HepG2 (cell line): ENCODE measurements around the gene PIEZO1. TPM values are rescaled to one million over a fixed set of nuclear protein-coding genes. Genes with fewer than 3 reads are reported as not detected.

ENCODE experiments used
- FLYWCH1 ChIP-seq: sonication (generic); formaldehyde crosslinking; IDR thresholded peaks from 2 replicates; pipeline ENCODE4 v1.8.1; 2023; ENCODE audit warnings: mild to moderate bottlenecking, missing genetic modification reagents
- FOXK1 ChIP-seq: sonication (generic); formaldehyde crosslinking; IDR thresholded peaks from 2 replicates; pipeline ENCODE4 v1.4.0; 2020; ENCODE audit warnings: low read depth, missing genetic modification reagents, borderline replicate concordance
- MED1 ChIP-seq: sonication (generic); formaldehyde crosslinking; IDR thresholded peaks from 2 replicates; pipeline ENCODE4 v1.4.0; 2020; ENCODE audit warnings: missing genetic modification reagents
- MED13 ChIP-seq: sonication (generic); formaldehyde crosslinking; IDR thresholded peaks from 2 replicates; pipeline ENCODE4 v1.5.0; 2020; ENCODE audit warnings: missing genetic modification reagents
- MTA1 ChIP-seq: sonication (generic); formaldehyde crosslinking; IDR thresholded peaks from 2 replicates; pipeline ENCODE4 v1.4.0; 2020; ENCODE audit warnings: missing genetic modification reagents, mild to moderate bottlenecking, borderline replicate concordance
- PCBP2 ChIP-seq: fragments of 200-400 bp; formaldehyde crosslinking; optimal IDR thresholded peaks from 2 replicates; pipeline ENCODE3; 2018; ENCODE audit warnings: low read length, low read depth; ENCODE audit not compliant: poor library complexity, severe bottlenecking
- RAD51 ChIP-seq: fragments of 450-650 bp; IDR thresholded peaks from 2 replicates; pipeline ENCODE4 v1.6.1; 2016; ENCODE audit warnings: borderline replicate concordance
- SIN3A ChIP-seq: IDR thresholded peaks from 2 replicates; pipeline ENCODE4 v1.6.1; 2011; ENCODE audit warnings: low read depth, mild to moderate bottlenecking, control low read depth, low read length, borderline replicate concordance
- TEAD3 ChIP-seq: optimal IDR thresholded peaks from 2 replicates; pipeline ENCODE3; 2016; ENCODE audit warnings: borderline replicate concordance
- U2AF2 ChIP-seq: fragments of 200-400 bp; formaldehyde crosslinking; IDR thresholded peaks from 2 replicates; pipeline ENCODE4 v1.6.1; 2017; ENCODE audit warnings: low read depth, mild to moderate bottlenecking, low read length
- ZNF296 ChIP-seq: sonication (generic); formaldehyde crosslinking; conservative IDR thresholded peaks from 2 replicates; pipeline ENCODE4 v1.5.0; 2020; ENCODE audit warnings: mild to moderate bottlenecking, missing genetic modification reagents
- ZNF33A ChIP-seq: sonication (generic); formaldehyde crosslinking; IDR thresholded peaks from 2 replicates; pipeline ENCODE4 v1.5.1; 2020; ENCODE audit warnings: missing genetic modification reagents, mild to moderate bottlenecking, moderate library complexity, borderline replicate concordance
- ZNF720 ChIP-seq: sonication (generic); formaldehyde crosslinking; IDR thresholded peaks from 2 replicates; pipeline ENCODE4 v1.4.0; 2020; ENCODE audit warnings: missing genetic modification reagents
- ZNF747 ChIP-seq: sonication (generic); formaldehyde crosslinking; IDR thresholded peaks from 2 replicates; pipeline ENCODE4 v1.8.1; 2023; ENCODE audit warnings: missing genetic modification reagents, mild to moderate bottlenecking, borderline replicate concordance
- ZSCAN21 ChIP-seq: sonication (generic); formaldehyde crosslinking; IDR thresholded peaks from 2 replicates; pipeline ENCODE4 v1.8.0; 2022; ENCODE audit warnings: mild to moderate bottlenecking, missing genetic modification reagents, moderate library complexity, borderline replicate concordance
- polyA plus RNA-seq, 8 experiments: library from polyadenylated mRNA; depleted of rRNA in 3 of 8; stranded (reverse) in 7 of 8; unstranded in 1 of 8; fragments of >200 nt; fragmentation: Illumina TruSeq in 4 of 8; extraction: Trizol in 4 of 8; gene quantifications; 2 replicates each; pipeline versions ENCODE4 v1.2.1 to v1.2.3, GENCODE V29; 2011 to 2016; ENCODE audit warnings: low read depth in 4 of 8, missing spikeins in 1 of 8, mixed read lengths in 1 of 8; ENCODE audit not compliant: insufficient read depth in 1 of 8
- total RNA-seq, 5 experiments: library from RNA; depleted of rRNA; stranded (reverse); fragments of >200 nt; fragmentation: Illumina TruSeq; extraction: Trizol; gene quantifications; 2 replicates each; pipeline ENCODE4 v1.2.3, GENCODE V29; 2016; ENCODE audit warnings: low read depth in 1 of 5
- TF ChIP-seq, protein P1 (sequence below): IDR thresholded peaks from 2 replicates; pipeline ENCODE4 v1.6.1; 2016; ENCODE audit warnings: low read depth
- TF ChIP-seq, protein P2 (sequence below): sonication (generic); formaldehyde crosslinking; IDR thresholded peaks from 2 replicates; pipeline ENCODE4 v1.5.1; 2020; ENCODE audit warnings: mild to moderate bottlenecking, missing genetic modification reagents, borderline replicate concordance
- TF ChIP-seq, protein P3 (sequence below): sonication (generic); formaldehyde crosslinking; IDR thresholded peaks from 2 replicates; pipeline ENCODE4 v1.5.1; 2020; ENCODE audit warnings: mild to moderate bottlenecking, moderate library complexity, missing genetic modification reagents
- TF ChIP-seq, protein P4 (sequence below): sonication (generic); formaldehyde crosslinking; IDR thresholded peaks from 2 replicates; pipeline ENCODE4 v1.4.0; 2020; ENCODE audit warnings: missing genetic modification reagents; ENCODE audit errors: not compliant biosample characterization

Gene PIEZO1
- total and polyA plus RNA-seq, 2 of the 13 experiments (the other 11 are each of a cell fraction or from before 2014, with no cell fraction given) = 67.9 to 85.0 TPM

DNA sequence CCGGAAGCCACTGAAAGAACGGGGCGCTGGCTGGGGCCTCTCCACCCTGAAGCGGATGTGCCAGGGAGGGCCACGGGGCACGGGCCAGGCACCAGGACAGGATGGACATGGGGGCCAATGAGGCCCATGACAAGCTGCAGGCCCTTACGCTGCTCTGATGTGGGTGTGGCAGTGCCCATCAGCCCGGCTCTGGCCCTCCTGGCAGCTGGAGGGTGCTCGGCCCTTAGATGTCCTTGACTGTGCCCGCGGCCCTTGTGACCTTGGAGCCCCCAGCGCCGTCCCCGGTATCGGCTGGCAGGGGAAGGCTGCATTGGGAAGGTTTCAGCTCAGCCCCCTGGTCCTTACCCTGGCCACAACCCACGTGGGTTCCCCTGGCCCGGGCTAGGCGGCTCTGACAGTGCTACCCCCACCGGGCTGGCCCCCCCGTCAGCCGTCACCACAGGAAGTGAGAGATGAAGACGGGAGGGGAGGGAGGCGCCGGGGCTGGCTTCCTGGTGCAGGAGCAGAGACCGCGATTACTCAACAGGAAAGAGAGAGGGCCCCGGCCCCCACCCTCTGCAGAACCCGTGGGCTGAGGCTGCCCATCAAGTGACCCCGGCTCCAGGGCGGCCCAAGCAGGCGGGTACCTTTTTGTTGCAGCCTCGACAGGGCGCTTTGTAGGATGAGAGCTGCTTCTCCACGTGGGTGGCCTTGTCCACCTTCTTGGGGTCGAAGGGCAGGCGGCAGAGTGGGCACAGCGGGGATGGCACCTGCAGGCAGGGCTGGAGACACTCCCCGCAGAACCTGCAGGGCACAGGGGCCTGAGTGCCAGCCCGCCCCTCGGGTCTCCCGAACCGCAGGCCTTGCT lies 84.2 kb downstream of the PIEZO1 start (continued):
- TF ChIP-seq, protein P1, sequence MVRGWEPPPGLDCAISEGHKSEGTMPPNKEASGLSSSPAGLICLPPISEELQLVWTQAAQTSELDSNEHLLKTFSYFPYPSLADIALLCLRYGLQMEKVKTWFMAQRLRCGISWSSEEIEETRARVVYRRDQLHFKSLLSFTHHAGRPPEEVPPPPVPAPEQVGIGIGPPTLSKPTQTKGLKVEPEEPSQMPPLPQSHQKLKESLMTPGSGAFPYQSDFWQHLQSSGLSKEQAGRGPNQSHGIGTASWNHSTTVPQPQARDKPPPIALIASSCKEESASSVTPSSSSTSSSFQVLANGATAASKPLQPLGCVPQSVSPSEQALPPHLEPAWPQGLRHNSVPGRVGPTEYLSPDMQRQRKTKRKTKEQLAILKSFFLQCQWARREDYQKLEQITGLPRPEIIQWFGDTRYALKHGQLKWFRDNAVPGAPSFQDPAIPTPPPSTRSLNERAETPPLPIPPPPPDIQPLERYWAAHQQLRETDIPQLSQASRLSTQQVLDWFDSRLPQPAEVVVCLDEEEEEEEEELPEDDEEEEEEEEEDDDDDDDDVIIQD (CRISPR knock-in tag) = no peak
- TF ChIP-seq MED1 (CRISPR knock-in tag) = peak; percentile 93
- TF ChIP-seq SIN3A = peak; percentile 73; the same call in 1 of the 2 replicates
- TF ChIP-seq TEAD3 (CRISPR knock-in tag) = no peak
- peak; percentile 46; the same call in 1 of the 2 replicates for TF ChIP-seq FOXK1
- peak; percentile 86; the same call in 1 of the 2 replicates for TF ChIP-seq ZSCAN21 (CRISPR knock-in tag)
- no peak for TF ChIP-seq FLYWCH1 (CRISPR knock-in tag)
- peak; percentile 70; the same call in 1 of the 2 replicates for TF ChIP-seq ZNF747 (CRISPR knock-in tag)
- peak; percentile 96; the same call in 1 of the 2 replicates for TF ChIP-seq ZNF33A (CRISPR knock-in tag)
- TF ChIP-seq, protein P2, sequence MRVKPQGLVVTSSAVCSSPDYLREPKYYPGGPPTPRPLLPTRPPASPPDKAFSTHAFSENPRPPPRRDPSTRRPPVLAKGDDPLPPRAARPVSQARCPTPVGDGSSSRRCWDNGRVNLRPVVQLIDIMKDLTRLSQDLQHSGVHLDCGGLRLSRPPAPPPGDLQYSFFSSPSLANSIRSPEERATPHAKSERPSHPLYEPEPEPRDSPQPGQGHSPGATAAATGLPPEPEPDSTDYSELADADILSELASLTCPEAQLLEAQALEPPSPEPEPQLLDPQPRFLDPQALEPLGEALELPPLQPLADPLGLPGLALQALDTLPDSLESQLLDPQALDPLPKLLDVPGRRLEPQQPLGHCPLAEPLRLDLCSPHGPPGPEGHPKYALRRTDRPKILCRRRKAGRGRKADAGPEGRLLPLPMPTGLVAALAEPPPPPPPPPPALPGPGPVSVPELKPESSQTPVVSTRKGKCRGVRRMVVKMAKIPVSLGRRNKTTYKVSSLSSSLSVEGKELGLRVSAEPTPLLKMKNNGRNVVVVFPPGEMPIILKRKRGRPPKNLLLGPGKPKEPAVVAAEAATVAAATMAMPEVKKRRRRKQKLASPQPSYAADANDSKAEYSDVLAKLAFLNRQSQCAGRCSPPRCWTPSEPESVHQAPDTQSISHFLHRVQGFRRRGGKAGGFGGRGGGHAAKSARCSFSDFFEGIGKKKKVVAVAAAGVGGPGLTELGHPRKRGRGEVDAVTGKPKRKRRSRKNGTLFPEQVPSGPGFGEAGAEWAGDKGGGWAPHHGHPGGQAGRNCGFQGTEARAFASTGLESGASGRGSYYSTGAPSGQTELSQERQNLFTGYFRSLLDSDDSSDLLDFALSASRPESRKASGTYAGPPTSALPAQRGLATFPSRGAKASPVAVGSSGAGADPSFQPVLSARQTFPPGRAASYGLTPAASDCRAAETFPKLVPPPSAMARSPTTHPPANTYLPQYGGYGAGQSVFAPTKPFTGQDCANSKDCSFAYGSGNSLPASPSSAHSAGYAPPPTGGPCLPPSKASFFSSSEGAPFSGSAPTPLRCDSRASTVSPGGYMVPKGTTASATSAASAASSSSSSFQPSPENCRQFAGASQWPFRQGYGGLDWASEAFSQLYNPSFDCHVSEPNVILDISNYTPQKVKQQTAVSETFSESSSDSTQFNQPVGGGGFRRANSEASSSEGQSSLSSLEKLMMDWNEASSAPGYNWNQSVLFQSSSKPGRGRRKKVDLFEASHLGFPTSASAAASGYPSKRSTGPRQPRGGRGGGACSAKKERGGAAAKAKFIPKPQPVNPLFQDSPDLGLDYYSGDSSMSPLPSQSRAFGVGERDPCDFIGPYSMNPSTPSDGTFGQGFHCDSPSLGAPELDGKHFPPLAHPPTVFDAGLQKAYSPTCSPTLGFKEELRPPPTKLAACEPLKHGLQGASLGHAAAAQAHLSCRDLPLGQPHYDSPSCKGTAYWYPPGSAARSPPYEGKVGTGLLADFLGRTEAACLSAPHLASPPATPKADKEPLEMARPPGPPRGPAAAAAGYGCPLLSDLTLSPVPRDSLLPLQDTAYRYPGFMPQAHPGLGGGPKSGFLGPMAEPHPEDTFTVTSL (CRISPR knock-in tag) = peak; percentile 77; the same call in 1 of the 2 replicates
- TF ChIP-seq ZNF296 (CRISPR knock-in tag) = no peak; the same call in 1 of the 2 replicates
- TF ChIP-seq RAD51 = peak; percentile 30; the same call in 1 of the 2 replicates
- TF ChIP-seq, protein P3, sequence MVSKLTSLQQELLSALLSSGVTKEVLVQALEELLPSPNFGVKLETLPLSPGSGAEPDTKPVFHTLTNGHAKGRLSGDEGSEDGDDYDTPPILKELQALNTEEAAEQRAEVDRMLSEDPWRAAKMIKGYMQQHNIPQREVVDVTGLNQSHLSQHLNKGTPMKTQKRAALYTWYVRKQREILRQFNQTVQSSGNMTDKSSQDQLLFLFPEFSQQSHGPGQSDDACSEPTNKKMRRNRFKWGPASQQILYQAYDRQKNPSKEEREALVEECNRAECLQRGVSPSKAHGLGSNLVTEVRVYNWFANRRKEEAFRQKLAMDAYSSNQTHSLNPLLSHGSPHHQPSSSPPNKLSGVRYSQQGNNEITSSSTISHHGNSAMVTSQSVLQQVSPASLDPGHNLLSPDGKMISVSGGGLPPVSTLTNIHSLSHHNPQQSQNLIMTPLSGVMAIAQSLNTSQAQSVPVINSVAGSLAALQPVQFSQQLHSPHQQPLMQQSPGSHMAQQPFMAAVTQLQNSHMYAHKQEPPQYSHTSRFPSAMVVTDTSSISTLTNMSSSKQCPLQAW (CRISPR knock-in tag) = peak; percentile 95
- TF ChIP-seq, protein P4, sequence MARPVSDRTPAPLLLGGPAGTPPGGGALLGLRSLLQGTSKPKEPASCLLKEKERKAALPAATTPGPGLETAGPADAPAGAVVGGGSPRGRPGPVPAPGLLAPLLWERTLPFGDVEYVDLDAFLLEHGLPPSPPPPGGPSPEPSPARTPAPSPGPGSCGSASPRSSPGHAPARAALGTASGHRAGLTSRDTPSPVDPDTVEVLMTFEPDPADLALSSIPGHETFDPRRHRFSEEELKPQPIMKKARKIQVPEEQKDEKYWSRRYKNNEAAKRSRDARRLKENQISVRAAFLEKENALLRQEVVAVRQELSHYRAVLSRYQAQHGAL (CRISPR knock-in tag) = no peak
- no peak for TF ChIP-seq U2AF2
- no peak for TF ChIP-seq PCBP2
- TF ChIP-seq MED13 (CRISPR knock-in tag) = peak; percentile 40; the same call in 1 of the 2 replicates
- no peak for TF ChIP-seq ZNF720 (CRISPR knock-in tag)
- TF ChIP-seq MTA1 = peak; percentile 75
